Activated naive CD4-positive, alpha-beta T cell treated with anti-CD3 and anti-CD28 coated beads, Interleukin-2, amount 50 U/mL, for 24 hours (primary cell): ENCODE results near the gene CBX2.

ENCODE experiments used
- H3K27ac Mint-ChIP-seq: one replicate; pipeline ENCODE4 v1.8.0; 2021; ENCODE audit warnings: mild to moderate bottlenecking, mixed read lengths
- H3K27me3 Mint-ChIP-seq: one replicate; pipeline ENCODE4 v1.8.0; 2021; ENCODE audit warnings: mixed read lengths
- H3K36me3 Mint-ChIP-seq: one replicate; pipeline ENCODE4 v1.8.0; 2021; ENCODE audit warnings: mixed read lengths
- H3K4me1 Mint-ChIP-seq: one replicate; pipeline ENCODE4 v1.8.0; 2021; ENCODE audit warnings: mixed read lengths
- H3K4me3 Mint-ChIP-seq: one replicate; pipeline ENCODE4 v1.8.0; 2021; ENCODE audit warnings: mild to moderate bottlenecking, mixed read lengths
- H3K9me3 Mint-ChIP-seq: one replicate; pipeline ENCODE4 v1.8.0; 2021; ENCODE audit warnings: mixed read lengths

CBX2 gene

DNA sequence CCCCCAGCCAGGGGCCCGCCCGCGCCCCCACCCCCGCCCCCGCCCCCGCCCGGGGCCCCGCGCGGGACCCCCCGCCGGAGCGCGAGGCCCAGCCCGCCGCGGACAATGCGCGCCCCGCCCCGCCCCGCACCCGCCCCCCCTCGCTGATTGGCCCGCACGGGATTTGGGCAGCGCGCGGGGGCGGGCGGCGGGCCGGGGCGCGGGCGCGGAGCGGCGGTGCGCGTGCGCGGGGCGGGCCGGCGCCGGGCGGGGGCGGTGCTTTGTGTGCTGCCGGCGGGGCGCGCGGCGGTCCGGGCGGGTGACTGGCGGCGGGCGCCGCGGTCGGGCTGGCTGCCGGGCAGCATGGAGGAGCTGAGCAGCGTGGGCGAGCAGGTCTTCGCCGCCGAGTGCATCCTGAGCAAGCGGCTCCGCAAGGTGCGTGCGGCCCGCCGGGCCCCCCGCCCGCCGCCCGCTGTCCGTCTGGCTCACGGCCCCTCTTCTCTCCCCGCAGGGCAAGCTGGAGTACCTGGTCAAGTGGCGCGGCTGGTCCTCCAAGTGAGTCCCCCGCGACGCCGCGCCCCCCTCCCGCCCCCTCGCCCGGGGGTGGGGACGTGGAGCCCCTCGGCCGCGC lies at the start of gene CBX2:
TSS of gene CBX2 (plus strand) at position 255 of the 610 bp plus-strand sequence. CDS start at position 343, 88 bp downstream.
- Mint-ChIP-seq H3K4me1 (peaks cover 22% of the 10 kb centered on the region), H3K27me3 (peaks cover 61% of the 10 kb centered on the region), H3K27ac (peak within 1 kb of the TSS; percentile 59), H3K4me3 (peak within 1 kb of the TSS; percentile 77), H3K9me3 (no peaks in the 10 kb centered on the region), H3K36me3 (no peaks in the 10 kb centered on the region)

- Mint-ChIP-seq H3K4me1 (peaks cover 17% of the 10 kb centered on the region), H3K27ac (peak overlapping the region; percentile 70), H3K27me3 (no peaks in the 10 kb centered on the region), H3K9me3 (no peaks in the 10 kb centered on the region), H3K4me3 (peak overlapping the region; percentile 66), H3K36me3 (no peaks in the 10 kb centered on the region)
These were observed 49.6 kb upstream of the CBX2 start for GRCh38 chr17:79728169-79728907.

DNA sequence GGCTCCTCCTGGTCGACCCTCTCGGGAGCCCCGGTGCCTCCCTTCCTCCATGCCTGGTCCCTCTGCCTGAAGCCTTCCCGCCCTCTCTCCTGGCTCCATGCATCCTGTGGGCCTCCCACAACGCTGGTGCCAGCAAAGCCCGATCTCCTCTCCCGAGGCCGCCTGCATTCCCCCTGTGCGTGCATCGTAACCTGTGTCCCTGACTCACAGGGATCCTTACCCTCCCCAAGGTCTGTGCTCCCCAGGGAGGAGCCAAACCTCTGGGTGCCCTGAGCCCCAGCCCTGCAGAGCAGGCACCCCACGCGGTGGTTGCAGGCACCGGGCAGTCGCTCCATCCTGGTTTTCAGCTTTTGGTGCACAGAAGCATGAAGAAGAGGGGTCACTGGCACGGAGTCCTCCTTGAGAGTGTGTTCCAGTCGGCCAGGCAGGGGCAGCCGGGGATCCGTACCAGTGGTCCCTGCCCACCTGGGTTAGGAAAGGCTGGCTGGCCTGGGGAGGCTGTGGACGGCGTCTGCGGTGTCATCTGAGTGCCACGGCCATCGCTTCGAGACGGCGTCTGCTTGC lies 49.0 kb upstream of the CBX2 start:
- no peak overlapping the region for H3K27ac Mint-ChIP-seq
- peak overlapping the region; percentile 39 for H3K4me3 Mint-ChIP-seq
- no peaks in the 10 kb centered on the region for H3K9me3 Mint-ChIP-seq
- peaks cover 17% of the 10 kb centered on the region for H3K4me1 Mint-ChIP-seq
- no peaks in the 10 kb centered on the region for H3K36me3 Mint-ChIP-seq
- H3K27me3 Mint-ChIP-seq = no peaks in the 10 kb centered on the region

GRCh38 chr17:79729761-79730160 lies 48.2 kb upstream of the CBX2 start:
- Mint-ChIP-seq H3K4me1 (peaks cover 17% of the 10 kb centered on the region), H3K27ac (no peak overlapping the region), H3K36me3 (no peaks in the 10 kb centered on the region), H3K9me3 (no peaks in the 10 kb centered on the region), H3K4me3 (no peak overlapping the region), H3K27me3 (no peaks in the 10 kb centered on the region)

DNA sequence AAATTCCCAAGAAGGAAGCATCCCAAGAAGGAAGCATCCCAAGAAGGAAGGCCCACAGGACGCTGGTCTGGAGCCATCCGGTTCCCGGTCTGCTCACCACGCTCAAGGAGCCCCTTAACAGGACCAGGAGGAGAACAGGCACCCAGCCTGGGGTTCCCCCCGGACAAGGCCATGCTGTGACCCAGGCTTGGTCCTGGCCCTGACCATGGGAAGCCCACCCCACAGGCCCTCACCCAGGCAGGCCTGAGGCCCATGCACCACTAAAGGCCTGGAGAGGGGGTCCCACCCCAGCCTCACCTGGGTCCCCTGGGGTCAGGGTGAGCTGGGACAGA lies 47.5 kb upstream of the CBX2 start:
- Mint-ChIP-seq H3K4me1 (peaks cover 17% of the 10 kb centered on the region), H3K36me3 (no peaks in the 10 kb centered on the region), H3K27ac (no peak overlapping the region), H3K4me3 (no peak overlapping the region), H3K9me3 (no peaks in the 10 kb centered on the region), H3K27me3 (no peaks in the 10 kb centered on the region)

- H3K4me3 Mint-ChIP-seq = no peak within 1 kb of the TSS
- H3K36me3 Mint-ChIP-seq = no peaks in the 10 kb centered on the region
- no peak within 1 kb of the TSS for H3K27ac Mint-ChIP-seq
- H3K27me3 Mint-ChIP-seq = no peaks in the 10 kb centered on the region
- no peaks in the 10 kb centered on the region for H3K9me3 Mint-ChIP-seq
- peaks cover 17% of the 10 kb centered on the region for H3K4me1 Mint-ChIP-seq
These were observed 47.0 kb upstream of the CBX2 start, which contains the start of gene ENPP7 for GRCh38 chr17:79730769-79731483. TSS of gene ENPP7 (plus strand) at chr17:79730943. CDS start at chr17:79731140, 197 bp downstream.

DNA sequence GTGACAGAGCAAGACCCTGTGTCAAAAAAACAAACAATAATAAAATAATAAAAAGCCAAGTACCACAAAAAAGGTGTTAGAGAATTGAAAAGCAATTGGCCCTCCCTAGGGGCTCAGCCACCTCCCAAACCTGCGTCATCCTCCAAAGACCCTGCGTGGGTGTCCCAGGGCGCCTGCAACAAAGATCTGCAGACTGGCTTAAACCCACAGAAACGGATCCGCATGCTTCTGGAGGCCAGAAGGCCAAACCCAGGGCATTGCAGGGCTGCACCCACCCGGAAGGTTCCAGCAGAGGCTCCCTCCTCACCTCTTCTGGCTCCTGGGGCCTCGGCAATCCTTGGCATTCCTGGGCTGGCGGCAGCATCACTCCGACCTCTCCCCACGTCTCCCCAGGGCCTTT lies 45.7 kb upstream of the CBX2 start:
- Mint-ChIP-seq H3K4me3 (no peak overlapping the region), H3K27ac (no peak overlapping the region), H3K27me3 (no peaks in the 10 kb centered on the region), H3K4me1 (peaks cover 17% of the 10 kb centered on the region), H3K36me3 (no peaks in the 10 kb centered on the region), H3K9me3 (no peaks in the 10 kb centered on the region)

DNA sequence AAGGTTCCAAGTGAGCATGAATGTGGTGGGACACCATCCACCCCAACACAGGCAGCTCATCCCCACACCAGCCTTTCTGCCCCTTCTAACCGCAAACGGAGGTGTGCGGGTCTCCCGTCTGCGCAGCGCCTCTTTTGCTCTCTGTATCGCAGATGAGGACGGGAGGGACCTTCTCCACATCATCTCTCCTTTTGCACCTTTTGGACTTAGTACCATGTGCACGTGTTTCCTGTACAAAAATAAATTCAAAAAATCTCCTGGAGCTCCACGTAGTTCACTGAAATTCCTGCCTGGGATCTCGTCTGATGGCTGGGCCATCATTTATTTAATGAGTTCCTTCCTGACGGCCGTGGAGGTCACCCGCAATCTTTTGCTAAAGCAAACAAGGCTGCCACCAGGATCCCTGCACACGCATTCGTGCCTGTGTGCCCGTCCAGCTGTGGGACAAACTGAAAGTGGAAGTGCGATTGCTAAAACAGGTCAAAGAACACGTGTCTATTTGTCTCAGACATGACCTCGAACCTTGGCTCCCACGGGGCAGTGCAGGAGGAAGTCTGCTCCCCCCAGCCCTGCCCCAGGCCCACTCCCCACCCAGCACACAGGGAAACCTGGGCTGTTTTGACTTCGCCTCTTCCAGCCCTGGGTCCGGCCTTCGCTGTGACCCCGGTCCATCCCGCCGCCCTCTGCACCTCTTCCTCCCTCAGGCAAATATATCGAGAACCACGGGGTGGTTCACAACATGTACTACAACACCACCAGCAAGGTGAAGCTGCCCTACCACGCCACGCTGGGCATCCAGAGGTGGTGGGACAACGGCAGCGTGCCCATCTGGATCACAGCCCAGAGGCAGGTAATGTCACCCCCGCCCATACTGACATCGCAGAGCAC lies 44.9 kb upstream of the CBX2 start:
- no peaks in the 10 kb centered on the region for H3K36me3 Mint-ChIP-seq
- no peaks in the 10 kb centered on the region for H3K27me3 Mint-ChIP-seq
- no peak overlapping the region for H3K4me3 Mint-ChIP-seq
- no peak overlapping the region for H3K27ac Mint-ChIP-seq
- H3K9me3 Mint-ChIP-seq = no peaks in the 10 kb centered on the region
- peaks cover 12% of the 10 kb centered on the region for H3K4me1 Mint-ChIP-seq

GRCh38 chr17:79733692-79734070 lies 44.3 kb upstream of the CBX2 start:
- Mint-ChIP-seq H3K36me3 (no peaks in the 10 kb centered on the region), H3K4me3 (no peak overlapping the region), H3K27me3 (peaks cover under 1% of the 10 kb centered on the region), H3K27ac (no peak overlapping the region), H3K9me3 (no peaks in the 10 kb centered on the region), H3K4me1 (peaks cover 7% of the 10 kb centered on the region)

DNA sequence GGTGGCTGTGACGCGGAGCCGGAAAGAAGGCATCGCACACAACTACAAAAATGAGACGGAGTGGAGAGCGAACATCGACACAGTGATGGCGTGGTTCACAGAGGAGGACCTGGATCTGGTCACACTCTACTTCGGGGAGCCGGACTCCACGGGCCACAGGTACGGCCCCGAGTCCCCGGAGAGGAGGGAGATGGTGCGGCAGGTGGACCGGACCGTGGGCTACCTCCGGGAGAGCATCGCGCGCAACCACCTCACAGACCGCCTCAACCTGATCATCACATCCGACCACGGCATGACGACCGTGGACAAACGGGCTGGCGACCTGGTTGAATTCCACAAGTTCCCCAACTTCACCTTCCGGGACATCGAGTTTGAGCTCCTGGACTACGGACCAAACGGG lies 42.9 kb upstream of the CBX2 start:
- Mint-ChIP-seq H3K36me3 (no peaks in the 10 kb centered on the region), H3K27me3 (peaks cover 15% of the 10 kb centered on the region), H3K4me1 (no peaks in the 10 kb centered on the region), H3K27ac (no peak overlapping the region), H3K4me3 (no peak overlapping the region), H3K9me3 (no peaks in the 10 kb centered on the region)

DNA sequence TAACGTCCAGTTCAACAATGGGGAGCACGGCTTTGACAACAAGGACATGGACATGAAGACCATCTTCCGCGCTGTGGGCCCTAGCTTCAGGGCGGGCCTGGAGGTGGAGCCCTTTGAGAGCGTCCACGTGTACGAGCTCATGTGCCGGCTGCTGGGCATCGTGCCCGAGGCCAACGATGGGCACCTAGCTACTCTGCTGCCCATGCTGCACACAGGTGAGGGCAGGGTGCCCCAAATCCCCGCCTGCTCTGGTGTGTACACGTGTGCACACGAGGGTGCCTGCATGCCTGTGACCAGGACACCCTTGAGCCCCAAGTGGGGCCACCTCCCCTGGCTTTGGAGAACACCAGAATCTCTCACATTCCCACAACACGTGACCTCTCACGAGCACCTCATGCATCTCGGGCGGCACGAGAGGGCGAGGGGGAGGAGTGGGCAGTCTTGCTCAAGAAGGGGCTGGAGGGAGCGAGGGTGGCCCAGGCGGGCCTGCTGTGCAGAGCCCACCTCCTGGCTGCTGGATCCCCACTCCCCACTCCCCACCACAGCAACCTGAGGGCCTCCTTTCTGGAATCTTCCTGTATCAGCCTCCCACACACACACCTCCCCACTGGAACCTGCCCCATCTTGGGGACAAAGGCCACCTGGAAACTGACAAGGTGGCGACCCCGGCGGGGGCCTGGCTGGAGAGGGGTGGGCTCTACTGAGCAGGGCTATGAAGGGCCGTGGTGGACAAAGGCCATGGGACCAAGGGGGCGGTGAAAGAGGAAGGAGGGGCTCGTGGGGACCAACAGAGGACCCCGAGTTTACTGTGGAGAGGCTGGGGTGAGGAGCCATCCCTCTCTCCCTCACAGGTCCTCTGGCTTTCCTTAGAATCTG lies 40.7 kb upstream of the CBX2 start:
- H3K27ac Mint-ChIP-seq = no peak overlapping the region

DNA sequence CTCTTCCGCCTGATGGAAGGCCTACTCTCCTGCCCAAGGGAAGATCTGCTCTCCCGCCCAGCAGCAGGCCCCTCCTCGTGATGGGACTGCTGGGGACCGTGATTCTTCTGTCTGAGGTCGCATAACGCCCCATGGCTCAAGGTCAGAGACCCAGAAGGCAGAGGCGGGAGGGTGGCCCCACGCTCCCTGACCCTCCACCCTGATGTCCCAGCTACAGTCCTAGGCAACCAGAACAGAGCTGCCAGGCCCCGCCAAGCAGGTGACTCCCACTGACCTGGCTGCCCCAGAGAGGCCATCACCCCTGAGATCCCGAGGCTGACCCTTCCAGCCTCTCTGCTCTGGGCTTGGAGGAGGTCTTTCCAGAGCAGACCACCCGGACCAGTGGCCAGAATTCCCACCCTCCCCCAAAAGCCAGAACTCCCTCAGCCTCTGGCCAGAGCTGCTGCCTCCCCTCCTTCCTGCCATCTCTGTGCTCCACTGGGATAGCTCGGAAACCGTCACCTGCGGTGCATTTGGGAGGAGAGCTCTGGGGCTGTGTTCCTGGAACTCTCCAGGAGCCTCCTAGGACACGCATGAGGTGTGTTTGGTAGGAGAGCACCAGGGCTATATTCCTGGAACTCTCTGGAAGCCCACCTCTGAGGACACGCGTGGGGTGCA lies 39.9 kb upstream of the CBX2 start:
- H3K36me3 Mint-ChIP-seq = no peaks in the 10 kb centered on the region
- no peak overlapping the region for H3K27ac Mint-ChIP-seq
- no peaks in the 10 kb centered on the region for H3K4me1 Mint-ChIP-seq
- H3K4me3 Mint-ChIP-seq = no peak overlapping the region
- H3K27me3 Mint-ChIP-seq = peaks cover 18% of the 10 kb centered on the region
- H3K9me3 Mint-ChIP-seq = no peaks in the 10 kb centered on the region

More for the DNA sequence above, 40.7 kb upstream of the CBX2 start:
- peaks cover 18% of the 10 kb centered on the region for H3K27me3 Mint-ChIP-seq
- no peaks in the 10 kb centered on the region for H3K9me3 Mint-ChIP-seq
- H3K36me3 Mint-ChIP-seq = no peaks in the 10 kb centered on the region
- H3K4me1 Mint-ChIP-seq = no peaks in the 10 kb centered on the region
- H3K4me3 Mint-ChIP-seq = no peak overlapping the region

GRCh38 chr17:79738643-79739042 lies 39.3 kb upstream of the CBX2 start:
- Mint-ChIP-seq H3K9me3 (no peaks in the 10 kb centered on the region), H3K36me3 (no peaks in the 10 kb centered on the region), H3K4me3 (no peak overlapping the region)

More at GRCh38 chr17:79738643-79739042, 39.3 kb upstream of the CBX2 start:
- H3K27me3 Mint-ChIP-seq = peaks cover 19% of the 10 kb centered on the region
- H3K4me1 Mint-ChIP-seq = no peaks in the 10 kb centered on the region
- no peak overlapping the region for H3K27ac Mint-ChIP-seq
